HuH-7 (cell line): ENCODE results near the gene MYO1C.

Experiments
- DNase-seq: peaks from one replicate; pipeline ENCODE4 v3.0.0; 2011; ENCODE audit warnings: low spot score

Gene MYO1C

GRCh38 chr17:1485423-1486376 lies 6.8 kb downstream of the MYO1C start:
- DNase-seq: peak; percentile 64

- peak; percentile 51 for DNase-seq
Observed at GRCh38 chr17:1484676-1485422, 7.6 kb downstream of the MYO1C start.

- no peak for DNase-seq
Observed at GRCh38 chr17:1484060-1484535, 8.4 kb downstream of the MYO1C start.

DNA sequence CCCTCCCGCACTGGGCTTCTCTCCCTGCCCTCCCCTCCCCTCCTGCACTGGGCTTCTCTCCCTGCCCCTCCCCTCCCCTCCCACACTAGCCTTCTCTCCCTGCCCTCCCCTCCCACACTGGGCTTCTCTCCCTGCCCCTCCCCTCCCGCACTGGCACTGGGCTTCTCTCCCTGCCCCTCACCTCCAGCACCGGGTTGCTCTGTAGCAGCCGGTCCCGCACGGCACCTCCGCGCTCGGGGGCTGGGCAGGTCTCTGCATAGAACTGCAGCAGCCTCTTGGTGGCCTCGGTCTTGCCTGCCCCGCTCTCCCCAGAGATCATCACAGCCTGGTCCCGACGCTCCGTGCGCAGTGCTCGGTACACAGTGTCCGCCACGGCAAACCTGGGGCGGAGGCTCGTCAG lies 9.8 kb downstream of the MYO1C start:
- DNase-seq: no peak

GRCh38 chr17:1481736-1482135 lies 10.8 kb downstream of the MYO1C start:
- DNase-seq: no peak

DNA sequence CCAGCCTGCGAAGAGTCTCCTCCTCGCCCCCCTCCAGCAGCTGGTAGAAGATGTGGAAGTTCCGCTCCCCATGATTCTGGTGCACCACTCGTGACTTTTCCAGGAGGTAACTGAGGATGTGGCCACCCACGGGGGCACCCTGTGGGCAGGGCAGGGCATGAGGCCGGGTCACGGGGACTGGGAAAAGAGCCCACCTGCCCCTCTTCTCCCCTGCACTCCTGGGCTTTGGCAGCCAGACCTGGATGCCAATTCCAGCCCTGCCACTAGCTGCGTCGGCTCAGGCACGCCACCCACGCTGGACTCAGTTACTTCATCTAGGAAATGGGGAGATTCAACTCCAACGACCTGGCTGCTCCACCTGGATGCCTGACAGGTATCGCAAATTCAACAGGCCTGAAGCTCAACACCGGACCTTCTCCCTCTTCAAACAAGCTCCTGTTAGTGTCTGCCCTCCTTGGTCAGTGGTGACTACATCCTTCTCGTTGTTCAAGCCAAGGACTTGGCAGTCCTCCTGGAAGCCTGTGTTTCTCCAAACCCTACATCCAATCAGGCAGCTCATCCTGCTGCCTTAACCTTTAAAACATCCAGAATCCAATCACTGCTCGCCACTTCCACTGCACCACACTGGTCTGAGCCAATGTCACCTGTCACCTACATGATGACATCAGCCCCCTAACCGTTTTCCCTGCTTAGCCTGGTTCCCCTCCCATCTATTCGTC lies 11.6 kb downstream of the MYO1C start:
- DNase-seq: no peak

DNA sequence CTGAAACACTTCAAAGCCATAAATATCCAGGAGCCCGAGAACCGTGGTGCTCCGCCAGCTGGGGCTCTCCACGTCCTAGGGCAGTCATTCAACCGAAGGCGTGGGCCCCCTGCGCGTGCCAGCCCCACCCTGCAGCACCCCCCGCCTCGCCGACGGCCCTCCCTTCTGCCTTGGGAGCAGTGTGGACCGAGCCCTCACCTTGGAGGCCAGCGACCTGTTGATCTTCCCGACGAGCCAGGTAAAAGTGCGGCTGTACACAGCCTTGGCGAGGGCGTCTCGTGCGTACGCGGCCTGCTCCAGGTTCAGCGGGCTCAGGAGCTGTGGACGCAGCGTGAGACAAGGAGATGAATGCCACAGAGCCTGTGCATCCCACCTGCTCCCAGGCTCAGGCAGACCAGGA lies 14.1 kb downstream of the MYO1C start:
- no peak for DNase-seq

DNA sequence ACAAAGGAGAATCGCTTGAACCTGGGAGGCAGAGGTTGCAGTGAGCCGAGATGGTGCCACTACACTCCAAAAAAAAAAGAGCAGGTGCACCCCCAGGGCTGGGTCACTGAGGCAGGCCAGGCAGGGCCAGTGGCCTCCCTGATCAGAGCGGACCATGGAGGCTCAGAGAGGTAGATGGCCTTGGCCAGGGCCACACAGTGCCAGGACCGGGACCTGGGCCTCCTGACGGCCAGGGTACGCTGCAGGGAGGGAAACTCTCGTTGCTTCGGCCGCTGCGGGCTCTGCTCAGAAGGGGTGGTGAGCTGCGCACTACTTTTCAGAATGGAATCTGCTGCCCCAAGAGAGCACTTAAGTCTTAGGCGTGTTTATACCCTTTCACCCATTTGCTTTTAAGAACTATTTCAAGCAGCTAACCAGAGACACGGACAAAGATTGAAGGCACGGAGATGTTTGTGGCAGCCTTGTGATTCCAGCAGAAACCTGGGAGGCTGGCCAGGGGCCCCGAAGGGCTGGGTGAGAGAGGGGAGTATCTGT lies 17.1 kb downstream of the MYO1C start:
- no peak for DNase-seq

DNA sequence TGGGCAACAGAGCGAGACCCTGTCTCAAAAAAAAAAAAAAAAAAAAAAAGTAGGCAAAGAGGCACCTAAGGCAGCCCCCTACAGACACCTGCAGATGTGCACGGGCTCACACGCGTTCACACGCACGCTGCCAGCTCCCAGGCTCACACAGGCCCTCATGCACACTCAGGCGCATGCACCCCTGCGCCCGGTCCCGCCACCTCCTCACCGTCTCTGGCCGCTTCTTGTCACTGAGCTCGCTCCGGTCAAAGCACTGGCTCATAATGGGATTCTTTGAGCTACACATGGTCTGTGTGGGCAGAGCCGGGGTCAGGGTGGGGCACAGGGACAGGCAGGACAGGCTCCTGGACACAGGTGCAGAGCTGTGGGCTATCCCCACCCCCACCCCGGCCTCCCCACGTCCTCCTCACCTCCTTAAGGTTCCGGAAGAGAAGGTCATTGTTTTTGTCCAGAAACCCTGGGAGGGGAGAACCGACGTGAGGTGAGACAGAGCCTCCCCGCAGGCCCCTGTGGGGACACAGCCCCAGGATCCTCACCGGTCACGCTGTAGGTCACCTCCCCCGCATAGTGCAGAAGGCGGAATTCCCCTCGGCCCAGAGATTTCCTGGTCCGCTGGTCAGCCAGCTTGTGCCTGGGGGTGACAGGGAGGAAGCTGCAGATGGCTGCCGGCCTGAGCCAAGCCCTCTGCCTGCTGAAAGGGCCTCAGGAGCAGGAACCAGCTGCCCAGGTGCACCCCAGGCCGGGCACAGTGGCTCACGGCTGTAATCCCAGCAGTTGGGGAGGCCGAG lies 17.9 kb downstream of the MYO1C start:
- DNase-seq: no peak

DNA sequence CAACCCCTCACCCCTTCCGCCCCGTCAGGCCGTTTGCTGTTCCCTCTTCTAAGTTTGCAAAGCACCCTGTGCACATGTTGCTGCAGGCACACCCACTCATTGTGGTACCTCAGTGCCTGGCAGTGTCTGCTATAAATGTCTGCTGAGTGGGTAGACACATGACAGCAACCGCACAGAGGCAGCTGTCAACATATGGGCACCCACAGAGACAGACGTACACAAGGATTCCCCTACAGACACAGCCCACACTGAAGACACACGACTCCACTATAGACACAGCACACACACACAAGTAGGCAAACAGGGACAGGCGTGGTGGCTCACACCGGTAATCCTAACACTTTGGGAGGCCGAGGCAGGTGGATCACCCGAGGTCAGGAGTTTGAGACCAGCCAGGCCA lies 18.6 kb downstream of the MYO1C start:
- no peak for DNase-seq

DNA sequence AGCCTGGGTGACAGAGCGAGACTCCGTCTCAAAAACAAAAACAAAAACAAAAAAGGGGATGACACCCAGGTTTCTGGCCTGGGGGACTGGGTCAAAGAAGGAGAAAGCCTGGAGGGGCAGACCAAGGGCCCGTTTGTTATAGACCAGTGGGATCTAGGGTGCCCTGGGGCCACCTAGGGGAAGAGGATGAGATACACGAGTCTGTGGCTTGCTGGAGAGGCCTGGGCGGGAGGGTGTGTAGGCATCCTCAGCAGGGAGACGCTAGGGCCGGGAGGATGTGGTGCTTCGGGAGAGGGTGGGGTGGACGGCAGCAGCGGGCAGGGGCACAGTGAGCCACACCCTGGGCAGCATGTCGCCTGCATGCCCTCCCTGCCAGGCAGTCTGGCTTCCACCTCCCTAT lies 19.3 kb downstream of the MYO1C start:
- DNase-seq: peak; percentile 66

DNA sequence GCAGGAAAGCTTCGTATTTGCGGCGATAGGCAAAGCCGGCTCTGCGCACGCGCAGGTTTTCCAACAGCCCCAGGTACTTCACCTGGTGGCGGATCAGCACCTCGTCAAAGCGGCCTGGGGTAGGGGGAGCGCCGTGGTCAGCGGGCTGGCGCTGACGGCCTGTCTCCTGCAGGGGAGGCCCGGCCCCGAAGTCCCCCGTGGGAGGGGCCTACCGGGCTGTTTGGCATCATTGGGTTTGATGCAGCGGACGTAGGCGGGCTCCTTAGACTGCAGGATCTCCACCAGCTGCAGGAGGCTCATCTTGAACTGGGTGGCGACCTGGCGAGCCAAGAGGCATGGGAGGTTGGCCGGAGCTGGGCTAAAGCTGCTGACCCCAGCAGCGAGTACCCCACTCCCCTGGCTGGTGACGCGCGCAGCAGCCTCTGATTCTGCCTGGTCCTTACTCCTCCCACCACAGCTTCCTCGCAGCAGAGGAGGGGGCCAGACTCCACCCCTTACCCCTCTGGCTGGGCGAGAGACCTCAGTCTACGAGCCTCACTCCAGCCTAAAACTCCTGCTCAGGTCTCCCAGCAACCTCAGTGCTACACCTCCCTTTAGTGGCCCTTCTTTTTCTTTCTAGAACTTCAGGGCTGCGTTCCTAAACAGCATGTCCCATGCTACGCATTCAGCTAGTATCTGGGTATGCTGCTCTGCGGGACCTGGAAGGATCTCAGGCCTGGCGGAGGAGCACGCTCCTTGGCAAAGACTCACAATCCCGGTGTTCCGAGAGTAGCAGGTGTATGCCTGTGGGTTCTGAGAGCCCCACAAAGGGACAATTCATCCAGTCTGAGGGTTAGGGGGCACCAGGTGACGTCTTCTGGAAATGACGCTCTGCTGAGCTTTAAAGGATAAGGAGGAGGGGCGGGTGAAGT lies 20.3 kb downstream of the MYO1C start:
- no peak for DNase-seq

DNA sequence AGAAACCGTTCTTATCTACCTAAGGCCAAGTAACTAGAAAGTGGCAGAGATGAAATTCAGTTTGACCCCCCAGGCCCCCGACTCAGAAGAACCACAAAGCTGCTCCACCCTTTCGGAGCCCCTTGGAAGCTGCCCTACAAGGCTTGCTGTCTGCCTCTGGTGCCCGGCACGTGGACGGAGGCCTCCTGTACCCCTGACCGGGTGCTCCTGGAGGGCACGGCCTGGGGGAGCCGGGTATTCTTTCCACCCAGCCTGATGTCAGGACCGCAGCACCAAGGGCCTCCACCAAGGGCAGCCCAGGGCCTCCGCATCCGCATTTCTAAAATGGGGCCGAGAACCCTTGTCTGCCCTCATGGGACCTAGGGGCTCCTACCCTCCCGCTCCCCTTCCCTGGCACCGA lies 21.0 kb downstream of the MYO1C start:
- DNase-seq: no peak

GRCh38 chr17:1470755-1471462 lies 21.6 kb downstream of the MYO1C start:
- no peak for DNase-seq

- no peak for DNase-seq
Observed at GRCh38 chr17:1470071-1470754, 22.3 kb downstream of the MYO1C start.

DNA sequence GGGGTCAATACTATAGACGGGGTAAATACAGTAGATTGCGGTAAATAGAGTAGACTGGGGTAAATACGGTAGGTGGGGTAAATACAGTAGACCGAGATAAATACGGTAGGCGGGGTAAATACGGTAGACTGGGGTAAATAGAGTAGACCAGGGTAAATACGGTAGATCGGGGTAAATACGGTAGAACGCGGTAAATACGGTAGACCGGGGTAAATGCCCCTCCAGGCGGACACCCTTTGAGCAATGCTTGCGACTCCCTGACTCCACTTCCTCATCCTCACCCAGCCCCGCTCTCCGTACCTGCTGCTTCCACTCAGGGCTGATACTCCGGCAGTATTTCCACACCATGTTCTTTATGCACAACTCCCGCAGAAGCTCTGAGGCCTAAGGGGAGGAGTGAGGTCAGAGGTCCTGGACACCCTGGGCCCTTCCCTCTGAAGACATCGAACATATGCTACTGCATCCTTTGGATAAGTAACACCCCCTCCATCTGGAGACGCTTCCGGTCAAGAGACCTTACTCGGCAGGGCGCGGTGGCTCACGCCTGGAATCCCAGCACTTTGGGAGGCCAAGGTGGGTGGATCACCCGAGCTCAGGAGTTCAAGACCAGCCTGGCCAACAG lies 23.1 kb downstream of the MYO1C start:
- no peak for DNase-seq

DNA sequence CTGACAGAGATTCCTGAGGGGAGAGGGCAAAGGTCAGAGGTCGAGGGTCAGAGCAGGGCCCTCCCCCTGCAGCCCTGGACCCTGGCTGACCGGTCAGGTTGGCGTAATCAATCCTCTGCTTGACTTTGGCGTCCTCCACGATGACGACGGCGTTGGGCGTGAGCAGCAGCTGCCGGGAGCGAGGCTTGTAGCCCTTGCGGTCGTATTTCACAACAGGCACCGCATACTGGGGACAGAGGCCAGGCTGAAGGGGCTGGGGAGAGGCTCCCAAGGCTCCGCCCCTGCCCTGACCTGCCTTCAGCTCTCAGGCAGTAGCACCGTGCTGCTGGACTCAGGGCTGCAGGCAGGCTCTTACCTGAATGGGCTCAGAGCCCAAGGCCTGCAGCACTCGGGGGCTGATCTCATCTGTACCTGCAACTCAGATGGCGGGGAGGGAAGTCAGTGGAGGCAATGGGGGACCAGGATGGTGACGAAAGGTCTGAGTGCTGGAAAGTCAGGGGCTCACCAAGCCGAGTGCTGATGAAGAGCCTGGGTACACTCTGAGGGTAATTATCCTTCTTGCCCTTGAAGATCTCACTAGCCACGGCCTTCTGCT lies 24.5 kb downstream of the MYO1C start:
- peak; percentile 94 for DNase-seq

DNA sequence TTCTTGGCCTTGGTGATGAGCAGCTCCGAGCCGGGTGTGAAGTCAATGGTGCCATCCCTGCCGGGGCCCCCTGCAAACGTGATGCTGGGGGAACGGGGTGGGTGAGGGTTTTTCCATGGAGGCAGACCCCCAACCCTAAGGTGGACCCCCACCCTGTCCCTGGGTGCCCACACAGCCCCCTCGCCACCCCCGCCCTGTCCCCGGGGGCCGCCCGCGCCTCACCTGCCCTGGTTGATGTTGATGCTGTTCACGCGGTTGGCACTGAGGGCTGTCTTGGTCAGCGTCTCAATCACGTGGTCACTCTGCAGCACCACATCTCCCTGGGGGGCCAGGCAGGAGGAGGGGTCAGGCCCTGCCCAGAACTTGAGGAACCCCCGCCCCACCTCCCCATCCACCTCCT lies 25.2 kb downstream of the MYO1C start:
- DNase-seq: no peak
